RWPE2 (cell line): ENCODE results near the gene HOXA9.

Experiments
- ATAC-seq: fragments of 200-7000 bp; cut with Tn5 transposase; 3 replicates; pipeline ENCODE4 v1.9.1; 2021; ENCODE audit warnings: low read depth
- DNase-seq: peaks from one replicate; pipeline ENCODE4 v3.0.0-alpha.2; 2020; ENCODE audit warnings: low spot score
- H3K27ac ChIP-seq: fragments of 450-650 bp; 2 replicates; pipeline ENCODE4 v1.5.1; 2017; ENCODE audit warnings: mild to moderate bottlenecking; ENCODE audit not compliant: poor library complexity, severe bottlenecking
- H3K27me3 ChIP-seq: fragments of 250-450 bp; sonication (Bioruptor Pico); 2 replicates; pipeline ENCODE4 v1.5.1; 2021; ENCODE audit warnings: mild to moderate bottlenecking, moderate library complexity; ENCODE audit not compliant: insufficient read depth, poor library complexity, severe bottlenecking
- H3K36me3 ChIP-seq: fragments of 250-450 bp; sonication (Bioruptor Pico); 2 replicates; pipeline ENCODE4 v1.5.1; 2020; ENCODE audit warnings: low read depth, mild to moderate bottlenecking, moderate library complexity
- H3K4me1 ChIP-seq: fragments of 250-450 bp; sonication (Bioruptor Pico); 2 replicates; pipeline ENCODE4 v1.5.1; 2021; ENCODE audit warnings: mild to moderate bottlenecking, moderate library complexity; ENCODE audit not compliant: insufficient read depth, poor library complexity, severe bottlenecking
- H3K4me3 ChIP-seq: fragments of 250-450 bp; sonication (Bioruptor Pico); 2 replicates; pipeline ENCODE4 v1.5.1; 2021; ENCODE audit warnings: mild to moderate bottlenecking, moderate library complexity; ENCODE audit not compliant: severe bottlenecking
- H3K9me3 ChIP-seq: fragments of 250-450 bp; sonication (Bioruptor Pico); 2 replicates; pipeline ENCODE4 v1.5.1; 2021; ENCODE audit warnings: mild to moderate bottlenecking, moderate library complexity; ENCODE audit not compliant: severe bottlenecking
- CTCF ChIP-seq: fragments of 450-650 bp; IDR thresholded peaks from one replicate; pipeline ENCODE4 v1.5.1; 2017; ENCODE audit warnings: mild to moderate bottlenecking, moderate library complexity; ENCODE audit not compliant: poor library complexity, severe bottlenecking

The HOXA9 gene

GRCh38 chr7:27142580-27143022, 22.7 kb downstream of the HOXA9 start:
- Histone ChIP-seq H3K9me3 (no peaks in the 10 kb centered on the region), H3K4me1 (peaks cover 9% of the 10 kb centered on the region), H3K4me3 (peak overlapping the region; percentile 64), H3K27me3 (no peaks in the 10 kb centered on the region), H3K36me3 (peaks cover 3% of the 10 kb centered on the region; the same call in 1 of the 2 replicates), H3K27ac (peak overlapping the region; percentile 85)
- DNase-seq (no peak), ATAC-seq (peak; percentile 6)
- TF ChIP-seq CTCF, result no peak

DNA sequence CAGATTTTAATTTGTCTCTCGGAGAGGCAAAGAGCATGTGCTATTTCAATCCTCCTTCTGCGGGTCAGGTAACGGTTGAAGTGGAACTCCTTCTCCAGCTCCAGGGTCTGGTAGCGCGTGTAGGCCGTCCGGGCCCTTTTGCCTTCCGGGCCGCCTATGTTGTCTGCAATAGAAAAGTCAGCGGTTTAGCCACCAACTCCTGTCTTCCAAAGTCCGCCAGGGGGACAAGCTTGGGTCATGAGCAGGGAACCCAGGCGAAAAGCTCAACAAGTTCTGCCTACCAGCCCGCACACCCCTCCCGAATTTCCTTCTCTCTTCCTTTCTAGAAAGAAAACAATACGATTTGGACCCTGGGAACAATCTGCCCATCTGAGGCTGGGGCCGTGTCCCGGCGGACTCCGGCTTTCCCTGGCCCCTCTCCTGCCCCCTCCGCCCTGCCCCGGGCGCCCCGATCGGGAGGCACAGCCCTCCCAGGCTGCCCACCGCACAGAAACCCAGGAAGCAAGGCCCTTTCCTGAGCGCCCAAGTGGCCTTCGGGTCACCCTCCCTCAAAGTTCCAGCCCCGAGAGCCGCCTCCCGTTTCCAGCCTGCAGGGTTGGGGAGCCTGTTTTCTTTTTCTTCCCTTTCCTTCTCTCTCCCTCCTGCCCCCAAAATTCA, 23.3 kb downstream of the HOXA9 start:
- Histone ChIP-seq H3K27me3 (no peaks in the 10 kb centered on the region), H3K4me1 (peaks cover 5% of the 10 kb centered on the region), H3K36me3 (peaks cover 3% of the 10 kb centered on the region; the same call in 1 of the 2 replicates), H3K27ac (peak overlapping the region; percentile 85), H3K9me3 (no peaks in the 10 kb centered on the region), H3K4me3 (peak overlapping the region; percentile 64)
- DNase-seq (no peak), ATAC-seq (no peak)
- TF ChIP-seq CTCF, result peak; percentile 12

DNA sequence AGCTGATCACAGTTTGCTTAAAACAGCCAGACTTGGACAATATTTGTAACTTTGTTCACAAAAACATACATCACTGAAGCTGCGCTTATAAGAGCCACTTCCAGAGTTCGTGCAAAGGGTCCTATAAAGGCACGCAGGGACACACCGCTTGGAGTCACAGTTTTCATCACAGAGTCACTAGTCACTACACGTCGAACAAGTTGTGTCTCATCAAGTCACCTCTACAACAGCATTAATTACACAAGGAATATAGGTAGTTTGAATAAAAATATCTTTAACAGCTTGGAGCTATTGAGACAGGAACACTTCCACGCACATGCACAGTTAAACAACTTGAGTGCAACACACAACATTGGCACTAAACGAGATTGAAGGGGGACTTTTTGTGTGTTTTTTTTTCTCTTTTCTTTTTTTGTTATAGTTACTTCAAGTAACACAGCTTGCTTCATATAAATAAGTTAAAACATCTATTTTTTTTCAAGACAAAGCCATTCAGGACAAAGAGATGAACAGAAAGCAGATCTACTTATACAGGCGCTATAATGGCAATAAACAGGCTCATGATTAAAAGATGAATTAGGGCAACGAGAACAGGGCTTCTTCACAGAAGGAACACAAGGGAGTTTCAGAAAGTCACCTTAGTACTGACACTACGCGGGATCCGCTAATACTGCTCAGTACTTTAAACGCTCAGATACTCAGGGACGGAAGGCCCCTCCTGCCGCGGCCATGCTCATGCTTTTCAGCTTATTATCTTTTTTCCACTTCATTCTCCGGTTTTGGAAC, 24.0 kb downstream of the HOXA9 start:
- Histone ChIP-seq H3K4me1 (peaks cover under 1% of the 10 kb centered on the region), H3K36me3 (peaks cover 3% of the 10 kb centered on the region; the same call in 1 of the 2 replicates), H3K4me3 (peak overlapping the region; percentile 64), H3K27me3 (no peaks in the 10 kb centered on the region), H3K27ac (peak overlapping the region; percentile 85), H3K9me3 (no peaks in the 10 kb centered on the region)
- DNase-seq (no peak), ATAC-seq (no peak)
- no peak for TF ChIP-seq CTCF

GRCh38 chr7:27140126-27140857, 25.0 kb downstream of the HOXA9 start:
- Histone ChIP-seq H3K27me3 (no peaks in the 10 kb centered on the region), H3K27ac (peak overlapping the region; percentile 85), H3K4me1 (peaks cover 10% of the 10 kb centered on the region), H3K4me3 (peak overlapping the region; percentile 23), H3K9me3 (no peaks in the 10 kb centered on the region), H3K36me3 (peaks cover 3% of the 10 kb centered on the region; the same call in 1 of the 2 replicates)
- ATAC-seq (no peak), DNase-seq (no peak)
- TF ChIP-seq CTCF, result no peak
